ENCODE results near the gene PNPLA1. TPM values are rescaled to one million over a fixed set of nuclear protein-coding genes. Genes with fewer than 3 reads are reported as not detected.
A peak's percentile ranks its signal among the peaks of the same experiment; 100 is the strongest.

PNPLA1 gene
- total RNA-seq, 1 experiment from 2014 or later: 0.29 TPM

- no peaks in the 10 kb centered on the region for H3F3A ChIP-seq (ENCODE audit: low read length, unreplicated experiment)
- H3K36me3 ChIP-seq (ENCODE audit: low read depth, low read length): no peaks in the 10 kb centered on the region
- no TSS peak for BruUV-seq (replicated peaks)
- H3K4me1 ChIP-seq (ENCODE audit: insufficient read depth, low read length): peaks cover 18% of the 10 kb centered on the region
- ATAC-seq (no peak), DNase-seq (no peak)
- intact Hi-C loops (cut with micrococcal nuclease): no loop called here
- no peak overlapping the region for H3K4me3 ChIP-seq (ENCODE audit: low read length)
- H3K4me2 ChIP-seq (ENCODE audit: low read length): no peak overlapping the region
- no peak overlapping the region for H3K9ac ChIP-seq (ENCODE audit: low read length)
- H3K27ac ChIP-seq (ENCODE audit: low read length): no peak overlapping the region
- TF ChIP-seq EZH2phosphoT487 (IDR thresholded peaks at IDR 0.05; ENCODE audit: borderline replicate concordance, low read length): no peak
- TF ChIP-seq, protein P1, sequence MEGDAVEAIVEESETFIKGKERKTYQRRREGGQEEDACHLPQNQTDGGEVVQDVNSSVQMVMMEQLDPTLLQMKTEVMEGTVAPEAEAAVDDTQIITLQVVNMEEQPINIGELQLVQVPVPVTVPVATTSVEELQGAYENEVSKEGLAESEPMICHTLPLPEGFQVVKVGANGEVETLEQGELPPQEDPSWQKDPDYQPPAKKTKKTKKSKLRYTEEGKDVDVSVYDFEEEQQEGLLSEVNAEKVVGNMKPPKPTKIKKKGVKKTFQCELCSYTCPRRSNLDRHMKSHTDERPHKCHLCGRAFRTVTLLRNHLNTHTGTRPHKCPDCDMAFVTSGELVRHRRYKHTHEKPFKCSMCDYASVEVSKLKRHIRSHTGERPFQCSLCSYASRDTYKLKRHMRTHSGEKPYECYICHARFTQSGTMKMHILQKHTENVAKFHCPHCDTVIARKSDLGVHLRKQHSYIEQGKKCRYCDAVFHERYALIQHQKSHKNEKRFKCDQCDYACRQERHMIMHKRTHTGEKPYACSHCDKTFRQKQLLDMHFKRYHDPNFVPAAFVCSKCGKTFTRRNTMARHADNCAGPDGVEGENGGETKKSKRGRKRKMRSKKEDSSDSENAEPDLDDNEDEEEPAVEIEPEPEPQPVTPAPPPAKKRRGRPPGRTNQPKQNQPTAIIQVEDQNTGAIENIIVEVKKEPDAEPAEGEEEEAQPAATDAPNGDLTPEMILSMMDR (conservative IDR thresholded peaks at IDR 0.05; ENCODE audit: low read depth, low read length): no peak
- no peak for TF ChIP-seq EZH2 (IDR thresholded peaks at IDR 0.05; ENCODE audit: low read length, unreplicated experiment)
- no peak overlapping the region for H2AFZ ChIP-seq (ENCODE audit: low read length)
- H3K79me2 ChIP-seq (ENCODE audit: low read length): no peaks in the 10 kb centered on the region
- POLR2A ChIA-PET (ENCODE audit: unreplicated experiment): no interaction called here
- H3K27me3 ChIP-seq (ENCODE audit: low read length): 0 out of 2 replicates have a peak, but pooled peaks cover 7% of the 10 kb centered on the region
- CTCF ChIA-PET: no interaction called here
- H4K20me1 ChIP-seq (ENCODE audit: low read length): no peaks in the 10 kb centered on the region
- H3K9me2 ChIP-seq (replicated peaks; ENCODE audit: low read length): no peaks in the 10 kb centered on the region
- H3K9me3 ChIP-seq (ENCODE audit: low read length): no peaks in the 10 kb centered on the region
Observed at GRCh38 chr6:36339146-36339545, 69.3 kb downstream of the PNPLA1 start.

DNA sequence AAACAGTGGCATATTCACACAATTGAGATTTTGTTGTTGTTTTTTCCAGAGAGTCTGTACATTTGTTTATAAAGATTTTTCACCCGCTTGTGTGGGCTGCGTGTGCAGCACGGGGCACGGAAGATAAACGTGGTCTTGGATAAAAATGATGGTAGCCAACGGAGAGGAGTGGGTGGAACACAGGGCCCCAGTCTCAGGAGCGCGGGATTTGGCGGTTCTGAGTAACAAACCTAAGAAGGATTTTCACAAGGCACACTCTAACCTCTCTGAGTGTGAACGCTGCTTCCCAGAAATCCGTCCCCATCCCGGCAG lies 70.4 kb downstream of the PNPLA1 start:
- Histone ChIP-seq H3K4me3 (ENCODE audit: low read length) (no peak overlapping the region), H2AFZ (ENCODE audit: low read length) (peak overlapping the region; percentile 98; the same call in 1 of the 2 replicates), H3K27ac (ENCODE audit: low read length) (no peak overlapping the region), H3K36me3 (ENCODE audit: low read depth, low read length) (no peaks in the 10 kb centered on the region), H3K9ac (ENCODE audit: low read length) (no peak overlapping the region), H3K4me2 (ENCODE audit: low read length) (peak overlapping the region; percentile 86; the same call in 1 of the 2 replicates), H4K20me1 (ENCODE audit: low read length) (no peaks in the 10 kb centered on the region), H3K27me3 (ENCODE audit: low read length) (0 out of 2 replicates have a peak, but pooled peaks cover 7% of the 10 kb centered on the region), H3K9me3 (ENCODE audit: low read length) (no peaks in the 10 kb centered on the region), H3K79me2 (ENCODE audit: low read length) (no peaks in the 10 kb centered on the region), H3K4me1 (ENCODE audit: insufficient read depth, low read length) (peaks cover 12% of the 10 kb centered on the region), H3K9me2 (replicated peaks; ENCODE audit: low read length) (no peaks in the 10 kb centered on the region), H3F3A (ENCODE audit: low read length, unreplicated experiment) (no peaks in the 10 kb centered on the region)
- TF ChIP-seq EZH2phosphoT487 (IDR thresholded peaks at IDR 0.05; ENCODE audit: borderline replicate concordance, low read length) (no peak), EZH2 (IDR thresholded peaks at IDR 0.05; ENCODE audit: low read length, unreplicated experiment) (no peak)
- TF ChIP-seq, protein P1 (conservative IDR thresholded peaks at IDR 0.05; ENCODE audit: low read depth, low read length): no peak
- ChIA-PET POLR2A (ENCODE audit: unreplicated experiment) (no interaction called here), CTCF (interaction anchor here (1.0 kb wide), 1 partner anchor 23 kb away, joined by 8 read pairs; no protein-coding TSS in a partner anchor)
- BruUV-seq (replicated peaks): no TSS peak
- ATAC-seq: no peak
- DNase-seq: no peak
- intact Hi-C loops (cut with micrococcal nuclease): no loop called here

DNA sequence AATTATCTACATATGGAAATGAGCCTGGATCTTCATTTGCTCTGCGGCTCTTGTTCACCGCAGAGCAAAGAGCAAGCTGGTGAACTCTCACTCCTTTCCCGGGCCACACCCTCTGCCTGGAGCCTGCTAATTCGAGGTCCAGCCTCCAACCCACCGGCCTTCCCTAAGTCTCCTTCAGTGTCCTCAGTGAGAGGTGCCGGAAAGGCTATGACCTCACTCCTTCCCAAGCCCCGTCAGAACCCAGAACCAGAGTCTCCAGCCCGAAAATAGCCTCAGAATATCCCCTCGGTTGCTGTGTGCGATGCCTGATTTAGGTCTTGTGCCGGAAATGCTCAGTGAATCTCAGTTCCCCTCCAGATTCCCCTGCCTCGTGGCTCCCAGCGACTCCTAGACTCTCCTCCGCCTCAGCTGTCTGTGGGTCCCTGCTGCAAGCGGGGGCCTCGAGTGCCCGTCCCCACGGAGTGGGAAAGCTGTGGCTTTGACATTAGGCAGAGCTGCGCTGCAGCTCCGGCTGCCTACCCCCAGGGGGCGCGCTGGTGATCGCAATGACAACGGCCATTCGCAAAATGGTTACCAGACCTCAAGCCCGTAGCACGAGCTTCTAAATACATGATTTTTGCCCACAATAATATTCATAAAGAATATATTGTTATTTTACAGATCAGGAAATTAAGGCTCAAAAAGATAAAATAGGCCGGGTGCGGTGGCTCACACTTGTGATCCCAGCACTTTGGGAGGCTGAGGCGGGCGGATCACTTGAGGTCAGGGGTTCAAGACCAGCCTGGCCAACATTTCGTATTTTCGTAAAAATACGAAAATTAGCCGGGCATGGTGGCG lies 71.0 kb downstream of the PNPLA1 start:
- ChIA-PET CTCF (interaction anchor here (0.6 to 1.1 kb wide), 5 partner anchors 8 to 1346 kb away, joined by 3 to 8 read pairs (median 6); no protein-coding TSS in a partner anchor), POLR2A (ENCODE audit: unreplicated experiment) (interaction anchor here (0.6 kb wide), 1 partner anchor 100 kb away, joined by 4 read pairs; no protein-coding TSS in a partner anchor)
- TF ChIP-seq EZH2 (IDR thresholded peaks at IDR 0.05; ENCODE audit: low read length, unreplicated experiment) (no peak), EZH2phosphoT487 (IDR thresholded peaks at IDR 0.05; ENCODE audit: borderline replicate concordance, low read length) (no peak)
- TF ChIP-seq, protein P1 (conservative IDR thresholded peaks at IDR 0.05; ENCODE audit: low read depth, low read length): peak; percentile 95
- Histone ChIP-seq H3K9me3 (ENCODE audit: low read length) (no peaks in the 10 kb centered on the region), H4K20me1 (ENCODE audit: low read length) (no peaks in the 10 kb centered on the region), H3K27ac (ENCODE audit: low read length) (no peak overlapping the region), H3K36me3 (ENCODE audit: low read depth, low read length) (no peaks in the 10 kb centered on the region), H2AFZ (ENCODE audit: low read length) (peak overlapping the region; percentile 98), H3K9ac (ENCODE audit: low read length) (no peak overlapping the region), H3K9me2 (replicated peaks; ENCODE audit: low read length) (no peaks in the 10 kb centered on the region), H3F3A (ENCODE audit: low read length, unreplicated experiment) (no peaks in the 10 kb centered on the region), H3K4me2 (ENCODE audit: low read length) (peak overlapping the region; percentile 86), H3K4me1 (ENCODE audit: insufficient read depth, low read length) (peaks cover 7% of the 10 kb centered on the region), H3K27me3 (ENCODE audit: low read length) (0 out of 2 replicates have a peak, but pooled peaks cover 7% of the 10 kb centered on the region), H3K4me3 (ENCODE audit: low read length) (peak overlapping the region; percentile 54; the same call in 1 of the 2 replicates), H3K79me2 (ENCODE audit: low read length) (no peaks in the 10 kb centered on the region)
- BruUV-seq (replicated peaks): no TSS peak
- ATAC-seq: peak; percentile 82
- intact Hi-C loops (cut with micrococcal nuclease): no loop called here
- DNase-seq: peak; percentile 59
